GM18508 (cell line): ENCODE measurements around the gene CKAP2.
"Not testable (repeated sequence)": the region's sequence is repeated elsewhere in the genome, so short reads cannot be mapped to it uniquely, and the experiment has no call there.

Source experiments
- ATAC-seq: cut with Tn5 transposase; IDR thresholded peaks from one replicate; pipeline ENCODE4 v1.9.1; 2021; ENCODE audit warnings: moderate number of reproducible peaks; ENCODE audit not compliant: insufficient read depth, unreplicated experiment

Gene CKAP2, protein sequence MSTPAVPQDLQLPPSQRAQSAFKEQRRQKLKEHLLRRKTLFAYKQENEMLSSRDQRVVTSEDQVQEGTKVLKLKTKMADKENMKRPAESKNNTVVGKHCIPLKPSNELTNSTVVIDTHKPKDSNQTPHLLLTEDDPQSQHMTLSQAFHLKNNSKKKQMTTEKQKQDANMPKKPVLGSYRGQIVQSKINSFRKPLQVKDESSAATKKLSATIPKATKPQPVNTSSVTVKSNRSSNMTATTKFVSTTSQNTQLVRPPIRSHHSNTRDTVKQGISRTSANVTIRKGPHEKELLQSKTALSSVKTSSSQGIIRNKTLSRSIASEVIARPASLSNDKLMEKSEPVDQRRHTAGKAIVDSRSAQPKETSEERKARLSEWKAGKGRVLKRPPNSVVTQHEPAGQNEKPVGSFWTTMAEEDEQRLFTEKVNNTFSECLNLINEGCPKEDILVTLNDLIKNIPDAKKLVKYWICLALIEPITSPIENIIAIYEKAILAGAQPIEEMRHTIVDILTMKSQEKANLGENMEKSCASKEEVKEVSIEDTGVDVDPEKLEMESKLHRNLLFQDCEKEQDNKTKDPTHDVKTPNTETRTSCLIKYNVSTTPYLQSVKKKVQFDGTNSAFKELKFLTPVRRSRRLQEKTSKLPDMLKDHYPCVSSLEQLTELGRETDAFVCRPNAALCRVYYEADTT

DNA sequence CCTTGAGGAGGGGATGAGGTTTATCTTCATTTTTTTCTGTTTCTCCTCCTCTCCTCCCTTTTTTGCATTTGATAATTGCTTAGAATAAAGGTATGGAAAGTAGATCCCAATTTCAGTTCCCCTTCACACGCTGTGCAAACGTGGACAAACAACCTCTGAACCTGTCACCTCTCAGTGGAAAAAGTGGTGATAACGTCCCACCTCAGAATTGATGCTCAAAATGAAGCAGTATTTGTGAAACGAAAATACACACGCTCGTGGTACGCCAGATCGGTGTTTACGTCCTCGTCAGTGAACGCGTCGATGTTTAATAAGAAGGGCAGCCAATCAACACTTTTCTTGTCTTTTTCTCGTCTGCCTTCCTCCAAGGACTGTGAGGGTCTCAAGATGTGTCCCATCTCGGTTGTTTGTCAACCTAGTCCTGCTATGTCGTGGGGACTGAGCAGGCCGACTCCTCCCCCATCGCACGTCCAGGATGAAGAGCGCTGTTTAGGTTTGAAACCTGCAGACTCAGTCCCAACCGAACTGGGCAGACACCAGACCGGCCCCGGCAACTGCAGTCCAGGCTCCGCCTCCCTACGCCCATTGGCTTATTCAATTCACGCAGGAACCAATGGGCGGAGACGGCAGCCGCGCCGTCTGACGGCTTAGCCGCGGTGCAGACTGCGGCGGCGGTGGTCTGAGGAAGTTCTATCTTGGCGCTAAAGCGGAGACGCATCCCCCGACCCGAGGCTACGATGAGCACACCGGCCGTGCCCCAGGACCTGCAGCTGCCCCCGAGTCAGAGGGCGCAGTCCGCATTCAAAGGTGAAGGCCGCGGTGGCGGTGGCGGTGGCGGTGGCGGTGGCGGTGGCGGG is at the start of gene CKAP2:
TSS of gene CKAP2 (plus strand) at position 659 of the 857 bp plus-strand sequence. CDS start at position 738, 79 bp downstream.
- peak; percentile 51 for ATAC-seq

DNA sequence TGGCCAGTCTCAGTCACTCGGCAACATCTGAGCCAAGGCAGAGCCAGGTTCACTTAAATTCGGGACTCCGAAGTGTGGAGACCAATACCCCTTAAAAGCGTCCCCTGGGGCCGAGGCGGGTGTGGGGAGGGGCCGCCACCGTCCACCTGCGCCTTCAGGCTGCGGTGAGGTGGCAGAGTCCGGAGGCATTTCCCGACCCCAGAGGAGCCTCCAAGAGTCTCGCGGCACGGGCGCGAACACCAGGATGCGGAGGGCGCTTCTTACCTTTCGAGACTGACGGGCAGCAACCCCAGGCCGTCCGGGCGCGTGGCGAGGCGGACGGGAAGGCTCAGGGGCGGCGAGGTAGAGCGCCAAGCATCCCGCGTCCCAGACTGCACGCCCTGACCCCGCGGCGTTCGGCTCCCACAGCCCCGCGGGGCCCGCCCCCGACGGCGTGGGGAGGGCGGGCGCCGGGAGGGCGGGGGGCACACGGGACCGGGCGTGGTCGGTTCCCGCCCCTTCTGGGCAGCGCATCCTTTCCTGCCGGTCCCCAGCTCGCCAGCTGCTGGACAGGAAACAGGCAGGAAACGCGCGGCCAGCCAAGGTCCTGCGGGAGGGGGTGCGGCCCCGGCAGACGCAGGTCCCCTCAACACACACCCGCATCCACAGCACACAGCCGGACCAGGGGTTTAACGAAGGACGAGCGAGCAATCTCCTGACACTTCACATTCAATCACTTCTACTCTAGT is 49.3 kb upstream of the CKAP2 start, which contains the start of gene THSD1:
TSS of gene THSD1 (minus strand) at position 406 of the 728 bp plus-strand sequence. CDS start 3,572 bp downstream, outside the sequence.
- ATAC-seq: no peak

DNA sequence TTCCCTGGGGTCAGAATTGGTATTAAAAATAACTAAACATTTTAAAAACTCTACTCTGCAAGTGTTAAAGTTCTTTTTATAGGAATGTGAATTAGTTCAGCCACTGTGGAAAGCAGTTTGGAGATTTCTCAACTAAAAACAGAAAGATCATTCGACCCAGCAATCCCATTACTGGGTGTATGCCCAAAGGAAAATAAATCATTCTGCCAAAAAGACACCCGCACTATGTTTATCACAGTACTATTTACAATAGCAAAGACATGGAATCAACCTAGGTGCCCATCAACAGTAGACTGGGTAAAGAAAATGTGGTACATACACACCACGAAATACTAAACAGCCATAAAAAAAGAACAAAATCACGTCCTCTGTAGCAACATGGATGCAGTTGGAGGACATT is 48.6 kb upstream of the CKAP2 start:
- no peak for ATAC-seq

DNA sequence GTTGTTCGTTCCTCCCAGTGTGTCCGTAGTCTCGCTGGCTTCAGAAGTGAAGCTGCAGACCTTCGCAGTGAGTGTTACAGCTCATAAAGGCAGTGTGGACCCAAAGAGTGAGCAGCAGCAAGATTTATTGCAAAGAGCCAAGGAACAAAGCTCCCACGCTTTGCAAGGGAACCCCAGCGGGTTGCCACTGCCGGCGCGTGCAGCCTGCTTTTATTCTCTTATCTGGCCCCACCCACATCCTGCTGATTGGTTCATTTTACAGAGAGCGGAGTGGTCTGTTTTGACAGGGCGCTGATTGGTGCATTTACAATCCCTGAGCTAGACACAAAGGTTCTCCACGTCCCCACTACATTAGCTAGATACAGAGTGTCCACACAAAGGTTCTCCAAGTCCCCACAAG is 47.8 kb upstream of the CKAP2 start:
- ATAC-seq: not testable (repeated sequence)

DNA sequence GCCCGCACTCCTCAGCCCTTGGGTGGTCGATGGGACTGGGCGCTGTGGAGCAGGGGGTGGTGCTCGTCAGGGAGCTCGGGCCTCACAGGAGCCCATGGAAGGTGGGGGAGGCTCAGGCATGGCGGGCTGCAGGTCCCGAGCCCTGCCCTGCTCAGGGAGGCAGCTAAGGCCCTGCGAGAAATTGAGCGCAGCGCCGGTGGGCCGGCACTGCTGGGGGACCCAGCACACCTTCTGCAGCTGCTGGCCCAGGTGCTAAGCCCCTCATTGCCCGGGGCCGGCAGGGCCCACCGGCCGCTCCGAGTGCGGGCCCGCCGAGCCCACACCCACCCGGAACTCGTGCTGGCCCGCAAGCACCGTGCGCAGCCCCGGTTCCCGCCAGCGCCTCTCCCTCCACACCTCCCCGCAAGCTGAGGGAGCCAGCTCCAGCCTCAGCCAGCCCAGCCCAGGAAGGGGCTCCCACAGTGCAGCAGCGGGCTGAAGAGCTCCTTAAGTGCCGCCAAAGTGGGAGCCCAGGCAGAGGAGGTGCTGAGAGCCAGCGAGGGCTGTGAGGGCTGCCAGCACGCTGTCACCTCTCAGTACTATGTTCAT is 47.1 kb upstream of the CKAP2 start:
- not testable (repeated sequence) for ATAC-seq

DNA sequence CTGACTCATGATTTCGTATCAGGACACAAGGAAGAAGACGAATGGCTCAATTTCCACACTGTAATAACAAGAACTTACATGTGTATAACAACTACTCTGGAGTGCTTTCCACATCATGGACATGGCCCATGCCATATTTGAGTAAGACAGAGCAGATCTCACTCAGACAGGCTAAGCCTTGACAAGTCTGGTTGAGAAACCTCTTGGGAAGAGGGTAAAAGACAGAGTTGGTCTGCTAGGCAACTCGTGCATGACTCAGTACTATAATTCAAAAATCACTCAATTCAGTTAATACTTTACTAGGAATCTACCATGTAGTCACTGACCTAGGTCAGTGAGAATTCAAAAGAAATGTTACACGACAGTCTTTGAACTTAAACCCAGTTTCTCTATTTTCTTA is 43.6 kb upstream of the CKAP2 start:
- peak; percentile 96 for ATAC-seq

DNA sequence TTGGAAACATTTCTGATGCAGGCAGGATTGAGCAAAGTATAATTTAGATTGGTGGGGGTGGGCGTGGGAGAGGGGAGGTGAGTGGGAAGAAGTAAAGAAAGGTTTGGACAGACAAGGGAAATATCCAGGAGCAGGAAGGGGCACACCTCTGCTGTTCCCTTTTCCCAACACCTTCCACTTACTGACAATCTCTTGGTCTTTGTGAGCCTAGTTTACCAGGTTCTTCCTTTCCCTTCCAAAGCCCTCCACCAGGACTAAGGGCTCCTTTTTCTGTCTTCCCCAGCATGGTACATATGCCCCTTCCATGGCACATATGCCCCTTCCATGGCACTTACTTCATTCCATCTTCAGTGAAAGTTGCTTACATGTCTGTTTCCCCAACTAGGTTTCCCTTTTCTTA is 43.1 kb upstream of the CKAP2 start:
- no peak for ATAC-seq

GRCh38 chr13:52414051-52414450 is 41.2 kb upstream of the CKAP2 start:
- ATAC-seq: no peak

DNA sequence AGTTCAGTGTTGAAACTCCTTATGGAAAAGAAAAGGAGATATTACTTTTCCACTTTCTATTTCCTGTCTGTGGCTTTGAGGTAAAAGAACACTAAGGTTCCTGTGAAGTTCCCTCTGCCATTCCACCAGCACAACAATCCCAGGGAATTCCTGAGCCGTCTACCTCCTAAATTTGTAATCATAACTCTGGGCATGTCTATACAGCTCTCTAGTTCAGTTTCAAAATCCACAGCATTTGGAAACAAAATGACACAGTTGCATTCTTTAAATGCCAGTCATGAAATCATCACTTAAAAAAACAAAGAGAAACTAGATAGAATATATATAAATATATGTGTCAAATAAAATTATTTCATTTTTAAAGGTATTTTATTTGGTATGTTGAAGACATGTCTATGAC is 40.3 kb upstream of the CKAP2 start:
- no peak for ATAC-seq

DNA sequence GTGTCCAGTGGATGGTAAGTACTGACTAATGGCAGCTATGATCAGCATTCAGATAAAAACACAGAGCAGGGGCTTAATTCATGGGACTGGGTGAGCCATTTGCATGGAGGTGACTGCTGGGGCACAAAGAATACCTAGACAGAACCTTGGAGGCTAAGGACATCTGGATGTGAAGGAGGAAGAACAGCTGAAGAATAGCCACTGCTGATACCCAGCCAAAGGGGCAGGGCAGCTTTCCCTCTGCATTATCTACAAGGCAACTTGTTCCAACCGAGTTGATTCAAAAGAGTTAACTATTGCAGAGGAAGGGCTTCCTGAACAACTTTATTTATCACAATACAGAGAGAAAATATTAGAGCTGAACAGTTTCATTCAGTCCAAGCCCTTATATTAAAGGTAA is 36.2 kb upstream of the CKAP2 start:
- no peak for ATAC-seq

DNA sequence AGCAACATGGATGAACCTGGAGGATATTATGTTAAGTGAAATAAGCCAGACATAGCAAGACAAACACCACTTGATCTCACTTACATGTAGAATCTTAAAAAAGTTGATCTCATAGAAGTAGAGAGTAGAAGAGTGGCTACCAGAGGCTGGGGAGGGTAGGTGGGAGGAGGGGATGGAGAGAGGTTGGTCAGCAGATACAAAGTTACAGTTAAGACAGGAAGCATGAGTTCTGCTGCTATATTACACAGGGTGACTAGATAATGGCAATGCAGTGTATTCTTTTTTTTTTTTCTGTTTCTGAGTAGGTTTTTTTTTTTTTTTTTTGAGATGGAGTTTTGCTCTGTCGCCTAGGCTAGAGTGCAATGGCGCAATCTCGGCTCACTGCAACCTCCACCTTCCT is 34.1 kb upstream of the CKAP2 start:
- no peak for ATAC-seq

DNA sequence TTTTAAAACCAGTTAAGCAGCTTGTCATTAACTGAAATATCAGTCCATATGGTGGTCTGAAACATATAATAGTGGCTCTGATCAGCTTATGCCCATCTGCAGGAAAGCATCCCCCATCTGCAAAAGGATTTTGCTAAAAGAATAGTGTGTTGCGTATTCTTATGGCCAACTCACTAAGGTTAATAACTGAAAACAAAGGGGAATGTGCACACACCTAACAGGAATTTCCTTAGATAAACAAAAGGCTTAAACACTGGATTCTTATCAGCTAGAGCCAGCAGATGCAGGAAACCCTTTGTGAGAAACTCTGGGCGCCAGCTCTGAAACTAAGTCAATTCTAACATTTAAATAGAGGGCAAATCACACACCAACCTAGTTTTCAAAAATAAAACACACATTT is 27.0 kb upstream of the CKAP2 start:
- no peak for ATAC-seq

GRCh38 chr13:52432456-52432855 is 22.8 kb upstream of the CKAP2 start:
- ATAC-seq: no peak

GRCh38 chr13:52446265-52446664 is 9.0 kb upstream of the CKAP2 start:
- no peak for ATAC-seq

DNA sequence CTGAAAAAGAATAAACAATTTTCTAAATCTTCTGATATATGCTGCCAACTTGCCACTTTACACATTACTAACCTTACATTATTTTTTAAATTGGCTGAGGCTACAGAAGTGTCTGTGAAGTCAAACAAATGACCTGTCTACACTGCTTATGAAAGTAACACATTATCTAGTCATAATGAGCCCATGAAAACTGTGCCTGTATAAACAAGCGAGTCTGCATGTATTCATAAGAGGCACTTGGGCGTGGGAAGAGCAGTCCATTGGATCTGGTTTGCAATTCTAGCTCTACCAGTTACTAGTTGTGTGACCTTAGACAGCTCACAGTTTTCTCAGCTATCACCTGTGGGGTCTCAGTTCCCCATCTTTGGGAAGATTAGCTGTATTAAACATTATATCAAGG is 7.9 kb upstream of the CKAP2 start:
- ATAC-seq: no peak

DNA sequence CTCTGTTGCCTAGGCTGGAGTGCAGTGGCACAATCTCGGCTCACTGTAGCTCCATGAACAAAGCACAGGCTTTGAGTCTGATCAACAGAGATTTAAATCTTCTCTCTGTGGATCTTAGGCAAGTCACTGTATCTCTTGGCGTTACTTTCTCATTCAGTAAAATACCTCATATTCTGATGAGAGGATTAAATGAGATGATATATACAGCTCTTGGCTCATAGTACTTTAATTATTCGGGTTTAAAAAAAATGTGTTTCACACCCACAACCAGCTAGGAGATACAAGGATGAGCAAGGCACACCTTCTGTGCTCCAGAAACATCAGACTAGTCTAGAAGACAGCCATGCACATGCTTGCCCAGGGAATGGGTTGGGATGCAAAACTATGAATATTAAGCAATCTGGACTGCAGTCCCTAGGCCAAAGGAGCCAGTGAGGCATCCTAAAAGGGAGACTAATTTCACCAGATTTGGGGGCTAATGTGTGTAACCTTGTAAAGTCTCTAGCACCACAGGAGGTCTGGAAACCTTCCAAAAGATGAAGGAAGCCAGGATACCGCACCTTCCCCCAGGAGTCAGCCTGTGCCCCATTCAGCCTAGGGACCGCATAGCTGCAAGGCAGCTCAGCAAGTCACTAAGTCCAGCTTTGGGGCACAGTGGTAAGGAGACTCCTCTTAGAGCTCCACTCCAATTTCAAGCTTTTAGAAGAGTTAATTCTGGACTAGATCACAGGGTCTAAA is 7.3 kb upstream of the CKAP2 start:
- no peak for ATAC-seq

DNA sequence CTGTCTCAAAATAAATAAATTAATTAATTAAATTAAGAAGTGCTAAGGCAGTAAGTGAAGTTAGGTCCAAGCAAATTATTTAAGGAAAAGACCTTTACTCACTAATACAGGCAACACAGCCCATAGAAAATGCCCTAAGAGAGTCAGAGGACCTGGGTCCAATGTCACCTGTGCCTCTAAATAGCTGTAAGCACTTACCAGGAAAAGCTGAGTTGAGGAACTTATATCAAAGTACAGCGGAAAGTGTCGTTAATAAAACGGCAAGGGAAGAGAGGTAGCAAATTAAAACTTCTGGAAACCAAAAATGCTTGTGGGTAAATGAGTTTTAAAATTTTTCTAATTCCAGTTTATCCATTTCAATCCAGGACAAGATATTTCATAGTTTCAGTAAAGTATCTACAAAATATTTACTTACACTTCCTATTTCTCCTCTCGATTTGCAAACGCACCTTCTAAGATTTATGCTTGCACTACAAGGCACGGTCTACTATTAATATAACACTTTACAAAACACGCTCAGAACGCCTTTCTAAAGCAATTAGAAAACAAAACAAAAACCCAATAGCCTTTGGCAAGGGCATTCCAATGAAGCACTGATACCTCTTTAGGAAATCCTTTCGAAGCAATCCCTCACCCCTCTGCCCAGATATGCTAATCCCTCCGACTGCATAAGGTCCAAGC is 5.8 kb upstream of the CKAP2 start:
- ATAC-seq: no peak

DNA sequence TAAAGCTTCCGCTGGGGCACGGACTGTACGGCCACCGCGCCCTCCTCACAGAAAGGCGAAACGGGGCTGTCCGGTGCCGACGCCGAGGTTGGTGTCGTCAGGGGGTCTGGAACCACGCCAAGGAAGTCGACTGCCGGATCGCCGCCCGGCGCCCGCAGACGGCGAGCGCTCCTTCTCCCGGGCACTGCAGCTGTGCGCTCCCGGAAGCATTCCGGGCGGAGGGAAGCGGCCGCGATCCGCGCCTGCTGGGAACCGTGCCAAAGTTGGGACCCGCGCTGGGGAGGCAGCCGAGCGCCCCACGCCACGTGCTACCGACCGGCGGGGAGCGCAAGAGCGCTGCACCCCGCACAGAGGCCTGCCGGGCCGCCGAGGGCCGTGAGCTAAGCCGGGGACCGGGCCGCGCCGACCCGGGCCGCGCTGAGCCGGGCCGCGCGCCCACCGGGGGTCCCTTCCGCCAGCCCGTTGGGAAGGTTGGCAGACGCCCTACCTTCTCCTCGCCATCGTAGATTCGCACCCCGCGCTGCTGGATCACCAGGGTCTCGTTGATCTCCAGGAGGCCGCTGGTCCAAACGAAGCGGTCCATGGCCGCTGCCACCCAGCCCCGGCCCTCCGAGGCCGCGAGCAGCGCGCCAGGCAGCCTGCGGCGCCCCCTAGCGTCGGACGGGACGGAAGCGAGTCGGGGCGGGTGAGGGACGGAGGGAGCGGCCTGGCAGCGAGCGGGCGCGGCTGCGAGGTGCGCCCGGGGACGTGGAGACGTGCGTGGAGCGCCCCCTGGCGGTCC is 5.1 kb upstream of the CKAP2 start, which contains the start of gene VPS36:
TSS of gene VPS36 (minus strand) at position 623 of the 781 bp plus-strand sequence. CDS start at position 583, 40 bp downstream.
- peak; percentile 46 for ATAC-seq
